Kidney (tissue), 14 donors: Measurements from ENCODE around the gene HP1BP3. TPM values are rescaled to one million over a fixed set of nuclear protein-coding genes. Genes with fewer than 3 reads are reported as not detected.

Experiments
- DNase-seq, 5 donors: peaks; one replicate each; pipeline ENCODE4 v3.0.0-alpha.2; 2013 to 2020
- FAIRE-seq: peaks from 2 replicates; lab custom pipeline; 2012; peaks lifted over from hg19 to GRCh38; lab: Jason Lieb, UNC
- H3K27ac ChIP-seq, 2 donors: one replicate each; pipeline ENCODE4 v1.7.0; 2013; ENCODE audit warnings: low read depth in 2 of 2, low read length in 2 of 2, inconsistent platforms in 1 of 2
- H3K27me3 ChIP-seq: one replicate; pipeline ENCODE4 v1.7.1; 2013; ENCODE audit warnings: low read length, inconsistent platforms; ENCODE audit not compliant: control insufficient read depth, insufficient read depth
- H3K36me3 ChIP-seq, 3 donors: one replicate each; pipeline versions ENCODE4 v1.7.0 to v1.7.1; 2013; ENCODE audit warnings: low read length in 3 of 3, control low read depth in 1 of 3, inconsistent platforms in 1 of 3; ENCODE audit not compliant: insufficient read depth in 3 of 3, control insufficient read depth in 2 of 3
- H3K4me1 ChIP-seq, 3 donors: one replicate each; pipeline versions ENCODE4 v1.7.0 to v1.7.1; 2013; ENCODE audit warnings: low read length in 3 of 3, inconsistent platforms in 1 of 3, low read depth in 1 of 3; ENCODE audit not compliant: control insufficient read depth in 2 of 3, insufficient read depth in 2 of 3
- H3K4me3 ChIP-seq, 3 donors: one replicate each; pipeline versions ENCODE4 v1.7.0 to v1.8.1; 2013; ENCODE audit warnings: low read length in 3 of 3, control low read depth in 1 of 3, inconsistent platforms in 1 of 3
- H3K9ac ChIP-seq, 3 donors: one replicate each; pipeline versions ENCODE4 v1.7.0 to v1.7.1; 2013; ENCODE audit warnings: low read length in 3 of 3, control low read depth in 1 of 3, inconsistent platforms in 1 of 3
- H3K9me3 ChIP-seq, 3 donors: one replicate each; pipeline versions ENCODE4 v1.7.0 to v1.7.1; 2013; ENCODE audit warnings: low read length in 3 of 3, control low read depth in 1 of 3, inconsistent platforms in 1 of 3; ENCODE audit not compliant: control insufficient read depth in 2 of 3, insufficient read depth in 1 of 3
- CTCF ChIP-seq: IDR thresholded peaks from 3 replicates; pipeline ENCODE4 v1.5.1; 2012; ENCODE audit warnings: mild to moderate bottlenecking, moderate library complexity, borderline replicate concordance; ENCODE audit not compliant: insufficient read depth; ENCODE audit errors: extremely low read depth
- intact Hi-C: fragments of 100-400 bp; cut with DNase I; formaldehyde crosslinking; loops from one replicate; pipeline ENCODE4 v1.11.1; 2022
- polyA plus RNA-seq: library from polyadenylated mRNA; stranded (reverse); fragments of 350-450 nt; fragmentation: Illumina TruSeq; extraction: RNeasy Lipid Tissue Mini Kit (QIAGEN cat#74804); gene quantifications from one replicate; pipeline ENCODE4 v1.2.3, GENCODE V29; 2014; ENCODE audit warnings: low read depth, low replicate concordance; ENCODE audit not compliant: insufficient read depth
- total RNA-seq: library from RNA; stranded (reverse); fragmentation: NEBNext Ultra II Directional; extraction: Animal tissue kit (Norgen Biotek cat#: 25700); gene quantifications from one replicate; pipeline ENCODE4 v1.2.1, GENCODE V29; 2021
- donor health status: control.
- donor health status: control.
- donor health status: control.
- donor health status: control.
- donor health status: control.
- donor health status: DM: yes; HTN: yes; CAD: no.
- donor health status: Normal renal cell carcinoma (clear cell type).

HP1BP3 gene
- total and polyA plus RNA-seq, 2 donors from 2014 or later = 52.4 to 198 TPM

GRCh38 chr1:20733360-20733975 is 53.6 kb downstream of the HP1BP3 start:
- Histone ChIP-seq H3K36me3 (peaks cover 0 to 4% (median 0%) of the 10 kb centered on the region in 3 donors), H3K27me3 (peaks cover 9% of the 10 kb centered on the region), H3K27ac (peak overlapping the region; percentile 76 to 77), H3K4me1 (peaks cover 0 to 14% (median 14%) of the 10 kb centered on the region in 3 donors), H3K9ac (peak overlapping the region in 1 of 3 donors; percentile 27), H3K9me3 (no peaks in the 10 kb centered on the region), H3K4me3 (peak overlapping the region; percentile 40 to 72 (median 67))
- no peak for TF ChIP-seq CTCF
- intact Hi-C loops = no loop called here
- FAIRE-seq = no peak
- peak in 1 of 5 donors; percentile 45 for DNase-seq

GRCh38 chr1:20732588-20733359 is 54.3 kb downstream of the HP1BP3 start, which contains the start of gene SH2D5:
SH2D5 (minus strand) TSS chr1:20732703; CDS start chr1:20728044, 4,659 bp downstream.
- peak; percentile 27 for TF ChIP-seq CTCF
- H3K4me1 ChIP-seq = peaks cover 0 to 14% (median 14%) of the 10 kb centered on the region in 3 donors
- FAIRE-seq = peak; percentile 42
- H3K27me3 ChIP-seq = peaks cover 9% of the 10 kb centered on the region
- H3K9ac ChIP-seq = peak within 1 kb of the TSS; percentile 15 to 37 (median 27)
- intact Hi-C loops = no loop called here
- DNase-seq = peak; percentile 72 to 92 (median 87)
- peak within 1 kb of the TSS; percentile 56 to 72 (median 67) for H3K4me3 ChIP-seq
- H3K9me3 ChIP-seq = no peaks in the 10 kb centered on the region
- H3K36me3 ChIP-seq = peaks cover 0 to 4% (median 0%) of the 10 kb centered on the region in 3 donors
- H3K27ac ChIP-seq = peak within 1 kb of the TSS; percentile 76 to 77

GRCh38 chr1:20732071-20732587 is 55.0 kb downstream of the HP1BP3 start:
- TF ChIP-seq CTCF = no peak
- no peak for FAIRE-seq
- Histone ChIP-seq H3K4me1 (peaks cover 0 to 14% (median 14%) of the 10 kb centered on the region in 3 donors), H3K27me3 (peaks cover 9% of the 10 kb centered on the region), H3K9me3 (no peaks in the 10 kb centered on the region), H3K4me3 (peak overlapping the region; percentile 56 to 72 (median 67)), H3K9ac (peak overlapping the region; percentile 15 to 37 (median 27)), H3K36me3 (no peaks in the 10 kb centered on the region), H3K27ac (no peak overlapping the region)
- peak; percentile 86 to 93 (median 91) for DNase-seq
- intact Hi-C loops = no loop called here
